Sigmoid colon (tissue), 7 donors: ENCODE measurements around the gene NTN1. TPM values are rescaled to one million over a fixed set of nuclear protein-coding genes. Genes with fewer than 3 reads are reported as not detected.

Source experiments
- DNase-seq: peaks from one replicate; pipeline ENCODE4 v3.0.0-alpha.2; 2019
- H3K27ac ChIP-seq, 4 donors: fragments of 200-600 bp; sonication (generic); one replicate each; pipeline ENCODE4 v1.5.1; 2016 to 2019; ENCODE audit warnings: mild to moderate bottlenecking in 1 of 4
- H3K27me3 ChIP-seq, 3 donors: fragments of 200-600 bp; sonication (generic); one replicate each; pipeline ENCODE4 v1.5.1; 2019; ENCODE audit warnings: mild to moderate bottlenecking in 1 of 3
- H3K36me3 ChIP-seq, 4 donors: fragments of 200-600 bp; sonication (generic); one replicate each; pipeline ENCODE4 v1.5.1; 2016 to 2019
- H3K4me1 ChIP-seq, 4 donors: fragments of 200-600 bp; sonication (generic); one replicate each; pipeline ENCODE4 v1.5.1; 2017 to 2019
- H3K4me3 ChIP-seq, 4 donors: fragments of 200-600 bp; sonication (generic); one replicate each; pipeline ENCODE4 v1.5.1; 2017 to 2019; ENCODE audit warnings: mild to moderate bottlenecking in 2 of 4, moderate library complexity in 1 of 4
- H3K9me3 ChIP-seq, 4 donors: fragments of 200-600 bp in 3 of 4; sonication (generic) in 3 of 4; one replicate each; pipeline versions ENCODE4 v1.5.1 to v1.6.1; 2013 to 2019
- EP300 ChIP-seq, 4 donors: sonication (generic); formaldehyde crosslinking; IDR thresholded peaks; one replicate each; pipeline ENCODE4 v1.6.1; 2017; ENCODE audit warnings: antibody characterized with exemption in 4 of 4
- POLR2A ChIP-seq, 2 donors: fragments of 450-650 bp; IDR thresholded peaks; one replicate each; pipeline ENCODE4 v1.6.1; 2016; ENCODE audit warnings: antibody characterized with exemption in 2 of 2, mild to moderate bottlenecking in 2 of 2, moderate library complexity in 2 of 2
- POLR2AphosphoS5 ChIP-seq, 4 donors: sonication (generic); formaldehyde crosslinking; IDR thresholded peaks; one replicate each; pipeline ENCODE4 v1.6.1; 2017; ENCODE audit warnings: antibody characterized with exemption in 4 of 4
- WGBS, 2 donors: extraction: QIAGEN DNeasy Blood & Tissue Kit; methylation state at CpG; one replicate each; pipeline ENCODE4 v1.1.7; 2013; 5-methylcytosine and 5-hydroxymethylcytosine counted together
- intact Hi-C: fragments of 100-400 bp; cut with DNase I; formaldehyde crosslinking; loops from one replicate; pipeline ENCODE4 v1.15.1; 2023
- polyA plus RNA-seq, 3 donors: library from polyadenylated mRNA; stranded (reverse); fragments of 200-250 nt; gene quantifications; one replicate each; pipeline ENCODE4 v1.2.3, GENCODE V29; 2013
- total RNA-seq, 4 donors: library from RNA; depleted of rRNA; stranded (reverse); fragments of >200 nt; gene quantifications; one replicate each; pipeline ENCODE4 v1.1.0, GENCODE V29; 2016
- TF ChIP-seq, protein P1 (sequence below), 4 experiments: fragments of 450-650 bp in 3 of 4; fragments of 200-600 bp in 1 of 4; IDR thresholded peaks; one replicate each; pipeline ENCODE4 v1.5.1; 2016 to 2019; ENCODE audit warnings: antibody characterized with exemption in 4 of 4, mild to moderate bottlenecking in 3 of 4, moderate library complexity in 2 of 4
- donor health status: healthy with polysubstance abuse.
- donor health status: Bipolar disorder and iron deficiency.
- donor health status: healthy.

NTN1 gene
- total and polyA plus RNA-seq, 7 donors = 0.69 to 20.3 (median 10.5) TPM

DNA sequence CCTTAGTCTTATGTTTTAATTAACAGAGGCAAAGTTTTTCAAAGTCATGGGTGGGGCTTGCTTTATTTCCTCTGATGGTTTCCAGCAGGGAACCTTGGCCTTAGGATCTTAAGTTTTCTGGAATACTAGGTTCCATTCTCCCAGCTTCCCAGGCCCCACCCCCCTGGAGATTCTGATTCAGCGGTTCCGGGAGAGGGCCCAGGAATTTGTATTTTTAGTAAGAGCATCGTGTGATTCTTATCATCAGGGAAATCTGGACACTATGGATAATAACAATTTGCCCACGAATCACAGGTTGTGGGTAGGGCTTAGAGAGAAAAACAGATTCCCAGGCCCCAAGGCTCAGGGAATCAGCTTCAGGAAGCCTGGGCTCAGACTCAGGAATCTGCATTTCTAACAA, 263.6 kb downstream of the NTN1 start:
- Histone ChIP-seq H3K9me3 (no peaks in the 10 kb centered on the region), H3K27ac (peak overlapping the region in 2 of 4 donors; percentile 35 to 42), H3K4me3 (no peak overlapping the region), H3K36me3 (no peaks in the 10 kb centered on the region), H3K4me1 (peaks cover 0 to 33% (median 8%) of the 10 kb centered on the region in 4 donors), H3K27me3 (no peaks in the 10 kb centered on the region)
- TF ChIP-seq POLR2A (IDR thresholded peaks at IDR 0.05) = no peak
- no peak for TF ChIP-seq POLR2AphosphoS5 (IDR thresholded peaks at IDR 0.05)
- TF ChIP-seq, protein P1, sequence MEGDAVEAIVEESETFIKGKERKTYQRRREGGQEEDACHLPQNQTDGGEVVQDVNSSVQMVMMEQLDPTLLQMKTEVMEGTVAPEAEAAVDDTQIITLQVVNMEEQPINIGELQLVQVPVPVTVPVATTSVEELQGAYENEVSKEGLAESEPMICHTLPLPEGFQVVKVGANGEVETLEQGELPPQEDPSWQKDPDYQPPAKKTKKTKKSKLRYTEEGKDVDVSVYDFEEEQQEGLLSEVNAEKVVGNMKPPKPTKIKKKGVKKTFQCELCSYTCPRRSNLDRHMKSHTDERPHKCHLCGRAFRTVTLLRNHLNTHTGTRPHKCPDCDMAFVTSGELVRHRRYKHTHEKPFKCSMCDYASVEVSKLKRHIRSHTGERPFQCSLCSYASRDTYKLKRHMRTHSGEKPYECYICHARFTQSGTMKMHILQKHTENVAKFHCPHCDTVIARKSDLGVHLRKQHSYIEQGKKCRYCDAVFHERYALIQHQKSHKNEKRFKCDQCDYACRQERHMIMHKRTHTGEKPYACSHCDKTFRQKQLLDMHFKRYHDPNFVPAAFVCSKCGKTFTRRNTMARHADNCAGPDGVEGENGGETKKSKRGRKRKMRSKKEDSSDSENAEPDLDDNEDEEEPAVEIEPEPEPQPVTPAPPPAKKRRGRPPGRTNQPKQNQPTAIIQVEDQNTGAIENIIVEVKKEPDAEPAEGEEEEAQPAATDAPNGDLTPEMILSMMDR (IDR thresholded peaks at IDR 0.05) = no peak
- no peak for TF ChIP-seq EP300 (IDR thresholded peaks at IDR 0.05)
- intact Hi-C loops = loop anchor here (10.0 kb wide), 1 partner anchor 240 kb away; no protein-coding TSS in a partner anchor
- 70 to 75% methylated on average over 4 of the region's 4 CpGs for WGBS, 2 donors
- no peak for DNase-seq

DNA sequence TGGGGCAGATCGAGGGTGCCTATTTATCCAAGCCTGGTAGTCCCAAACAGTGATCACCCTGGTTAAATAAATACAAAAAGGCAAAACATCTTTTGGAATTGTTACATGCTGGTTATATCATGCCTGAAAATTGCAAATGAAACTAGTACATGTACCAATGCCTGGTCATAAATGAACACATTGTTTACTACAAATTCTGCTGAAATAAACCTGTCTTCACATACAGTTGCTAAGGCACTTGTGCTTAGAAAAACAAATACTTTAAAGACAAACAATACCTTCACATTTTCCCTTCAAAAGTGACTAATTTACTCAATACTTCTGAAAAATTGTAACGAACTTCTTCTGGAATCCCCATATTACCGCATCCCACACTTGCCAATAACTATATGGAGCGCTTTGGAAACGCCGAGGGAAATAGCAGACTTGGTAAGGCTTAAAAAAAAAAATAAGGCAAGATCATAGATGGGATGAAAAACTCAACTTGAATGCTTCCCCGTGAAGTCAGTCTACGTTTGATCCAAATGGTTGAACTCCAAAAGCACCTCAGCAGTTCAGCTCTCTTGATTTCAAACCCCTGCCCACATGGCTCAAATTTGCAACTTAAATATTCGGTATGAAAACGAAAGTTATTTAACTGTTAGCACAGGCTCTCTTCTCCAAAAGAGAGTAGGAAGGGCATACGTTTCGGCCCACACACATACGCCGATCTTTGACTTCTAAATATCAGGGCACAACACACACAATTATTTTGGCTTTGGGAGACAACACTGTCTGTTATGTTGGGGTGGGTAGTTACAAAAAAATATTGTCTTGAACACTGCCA, 264.5 kb downstream of the NTN1 start:
- DNase-seq = no peak
- WGBS, 2 donors = 82 to 91% methylated on average over 14 of the region's 14 CpGs
- Histone ChIP-seq H3K4me1 (peaks cover 0 to 29% (median 8%) of the 10 kb centered on the region in 4 donors), H3K27me3 (no peaks in the 10 kb centered on the region), H3K27ac (peak overlapping the region in 3 of 4 donors; percentile 18 to 42 (median 30)), H3K9me3 (no peaks in the 10 kb centered on the region), H3K4me3 (no peak overlapping the region), H3K36me3 (no peaks in the 10 kb centered on the region)
- intact Hi-C loops = loop anchor here (10.0 kb wide), 1 partner anchor 239 kb away; no protein-coding TSS in a partner anchor
- no peak for TF ChIP-seq POLR2A (IDR thresholded peaks at IDR 0.05)
- no peak for TF ChIP-seq EP300 (IDR thresholded peaks at IDR 0.05)
- no peak for TF ChIP-seq POLR2AphosphoS5 (IDR thresholded peaks at IDR 0.05)
- TF ChIP-seq, protein P1 (IDR thresholded peaks at IDR 0.05) = no peak

DNA sequence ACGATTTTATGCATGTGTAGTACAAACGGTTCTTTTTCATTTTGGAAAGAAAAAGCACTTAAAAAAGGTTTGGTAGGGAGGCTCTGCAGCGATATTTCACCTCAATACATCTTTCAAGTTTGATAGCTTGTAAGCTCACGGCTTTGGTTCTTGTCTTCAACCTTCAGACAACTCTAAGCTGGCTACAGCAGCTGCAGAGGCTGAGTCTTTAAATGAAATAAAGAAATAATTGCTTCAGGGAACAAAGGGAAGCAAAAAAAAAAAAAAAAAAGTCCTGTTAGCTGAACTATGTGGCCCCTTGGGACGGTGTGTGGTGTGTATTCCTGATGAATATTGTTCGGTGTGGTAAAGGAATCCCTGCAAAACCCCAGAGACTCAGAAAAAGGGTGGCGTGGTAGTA, 265.1 kb downstream of the NTN1 start:
- H3K27me3 ChIP-seq = no peaks in the 10 kb centered on the region
- no peak overlapping the region for H3K4me3 ChIP-seq
- no peak for DNase-seq
- intact Hi-C loops = loop anchor here (10.0 kb wide), 1 partner anchor 238 kb away; no protein-coding TSS in a partner anchor
- H3K36me3 ChIP-seq = no peaks in the 10 kb centered on the region
- 74 to 92% methylated on average over 7 of the region's 7 CpGs for WGBS, 2 donors
- no peak for TF ChIP-seq EP300 (IDR thresholded peaks at IDR 0.05)
- TF ChIP-seq POLR2AphosphoS5 (IDR thresholded peaks at IDR 0.05) = no peak
- TF ChIP-seq POLR2A (IDR thresholded peaks at IDR 0.05) = no peak
- TF ChIP-seq, protein P1 (IDR thresholded peaks at IDR 0.05) = no peak
- H3K4me1 ChIP-seq = peaks cover 0 to 32% (median 10%) of the 10 kb centered on the region in 4 donors
- no peaks in the 10 kb centered on the region for H3K9me3 ChIP-seq
- peak overlapping the region in 1 of 4 donors; percentile 42 for H3K27ac ChIP-seq

DNA sequence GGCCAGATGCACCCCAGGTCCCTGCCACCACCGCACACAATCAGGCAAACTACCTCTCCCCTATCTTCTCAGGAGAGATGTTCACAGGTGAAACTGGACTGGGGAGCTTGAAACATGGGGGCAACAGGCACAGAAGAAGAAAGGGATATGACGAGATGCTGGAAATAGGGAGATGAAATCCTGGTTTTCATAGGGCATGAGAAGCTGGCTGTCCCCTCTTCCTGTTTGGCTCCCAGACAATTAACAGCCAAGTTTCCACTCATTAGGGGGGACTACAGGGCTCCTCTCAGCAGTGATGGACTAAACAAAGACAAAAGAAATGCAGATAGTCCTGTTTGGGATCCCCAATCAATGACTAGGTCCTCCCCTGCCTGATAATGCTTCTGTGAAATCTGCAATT, 266.0 kb downstream of the NTN1 start:
- no peak for DNase-seq
- peaks cover 0 to 41% (median 18%) of the 10 kb centered on the region in 4 donors for H3K4me1 ChIP-seq

More for the DNA sequence above, 266.0 kb downstream of the NTN1 start:
- no peak overlapping the region for H3K27ac ChIP-seq
- WGBS, 2 donors = 92 to 95% methylated on average over 2 of the region's 2 CpGs
- no peaks in the 10 kb centered on the region for H3K36me3 ChIP-seq
- H3K4me3 ChIP-seq = no peak overlapping the region
- no peaks in the 10 kb centered on the region for H3K9me3 ChIP-seq
- TF ChIP-seq, protein P1 (IDR thresholded peaks at IDR 0.05) = no peak
- TF ChIP-seq POLR2AphosphoS5 (IDR thresholded peaks at IDR 0.05) (no peak), POLR2A (IDR thresholded peaks at IDR 0.05) (no peak), EP300 (IDR thresholded peaks at IDR 0.05) (no peak)
- intact Hi-C loops = loop anchor here (10.0 kb wide), 1 partner anchor 237 kb away; no protein-coding TSS in a partner anchor
- H3K27me3 ChIP-seq = no peaks in the 10 kb centered on the region
